Smooth muscle cell (in vitro differentiated cells): ENCODE data around the gene GNE. TPM values are rescaled to one million over a fixed set of nuclear protein-coding genes. Genes with fewer than 3 reads are reported as not detected.
"Not testable (repeated sequence)": the region's sequence is repeated elsewhere in the genome, so short reads cannot be mapped to it uniquely, and the experiment has no call there.

Experiments
- DNase-seq: peaks from one replicate; lab custom pipeline; 2025; ENCODE audit not compliant: unreplicated experiment; lab: John Stamatoyannopoulos, UW
- H2AFZ ChIP-seq: fragments of 200-600 bp; sonication (generic); 2 replicates; pipeline ENCODE4 v1.6.0; 2016; ENCODE audit warnings: antibody characterized with exemption, low read depth, mild to moderate bottlenecking
- H3F3A ChIP-seq: fragments of 200-600 bp; sonication (generic); 2 replicates; pipeline ENCODE4 v1.6.0; 2017; ENCODE audit warnings: antibody characterized with exemption, low read depth
- H3K27ac ChIP-seq: fragments of 200-600 bp; sonication (generic); 2 replicates; pipeline ENCODE4 v1.5.1; 2016; ENCODE audit warnings: low read depth, mild to moderate bottlenecking
- H3K27me3 ChIP-seq: fragments of 200-600 bp; sonication (generic); 2 replicates; pipeline ENCODE4 v1.6.1; 2016; ENCODE audit warnings: low read depth, mild to moderate bottlenecking
- H3K36me3 ChIP-seq: fragments of 200-600 bp; sonication (generic); 2 replicates; pipeline ENCODE4 v1.5.1; 2016; ENCODE audit warnings: low read depth
- H3K4me1 ChIP-seq: fragments of 200-600 bp; sonication (generic); 2 replicates; pipeline ENCODE4 v1.5.1; 2016; ENCODE audit warnings: low read depth
- H3K4me2 ChIP-seq: fragments of 200-600 bp; sonication (generic); 2 replicates; pipeline ENCODE4 v1.6.0; 2016; ENCODE audit warnings: mild to moderate bottlenecking
- H3K4me3 ChIP-seq: fragments of 200-600 bp; sonication (generic); 2 replicates; pipeline ENCODE4 v1.5.1; 2016; ENCODE audit warnings: mild to moderate bottlenecking
- H3K79me2 ChIP-seq: fragments of 200-600 bp; sonication (generic); 2 replicates; pipeline ENCODE4 v1.6.0; 2016; ENCODE audit warnings: low read depth, mild to moderate bottlenecking
- H3K9ac ChIP-seq: fragments of 200-600 bp; sonication (generic); 2 replicates; pipeline ENCODE4 v1.6.0; 2016; ENCODE audit warnings: low read depth
- H3K9me3 ChIP-seq: fragments of 200-600 bp; sonication (generic); replicated peaks from 2 replicates; pipeline ENCODE4 v1.5.1; 2016; ENCODE audit warnings: low read depth
- H4K20me1 ChIP-seq: fragments of 200-600 bp; sonication (generic); 2 replicates; pipeline ENCODE4 v1.6.0; 2016; ENCODE audit warnings: low read depth
- WGBS: methylation state at CpG from one replicate; pipeline ENCODE4 v1.1.7; 2016; ENCODE audit warnings: low lambda C conversion rate; 5-methylcytosine and 5-hydroxymethylcytosine counted together
- polyA plus RNA-seq: library from polyadenylated mRNA; unstranded; fragments of >200 nt; fragmentation: Nextera tagmentation; extraction: Ambion mirVana; gene quantifications from 2 replicates; pipeline ENCODE4 v1.2.1, GENCODE V29; 2016
- total RNA-seq: library from RNA; depleted of rRNA; stranded (reverse); fragments of >200 nt; gene quantifications from 2 replicates; pipeline ENCODE4 v1.2.3, GENCODE V29; 2014
- TF ChIP-seq, protein P1 (sequence below): fragments of 200-600 bp; sonication (generic); IDR thresholded peaks from 2 replicates; pipeline ENCODE4 v1.5.1; 2017; ENCODE audit warnings: borderline replicate concordance, mild to moderate bottlenecking, antibody characterized with exemption; ENCODE audit not compliant: insufficient read depth, poor library complexity, severe bottlenecking

Gene GNE
- total and polyA plus RNA-seq, 2 experiments from 2014 or later: 7.0 to 20.8 TPM

DNA sequence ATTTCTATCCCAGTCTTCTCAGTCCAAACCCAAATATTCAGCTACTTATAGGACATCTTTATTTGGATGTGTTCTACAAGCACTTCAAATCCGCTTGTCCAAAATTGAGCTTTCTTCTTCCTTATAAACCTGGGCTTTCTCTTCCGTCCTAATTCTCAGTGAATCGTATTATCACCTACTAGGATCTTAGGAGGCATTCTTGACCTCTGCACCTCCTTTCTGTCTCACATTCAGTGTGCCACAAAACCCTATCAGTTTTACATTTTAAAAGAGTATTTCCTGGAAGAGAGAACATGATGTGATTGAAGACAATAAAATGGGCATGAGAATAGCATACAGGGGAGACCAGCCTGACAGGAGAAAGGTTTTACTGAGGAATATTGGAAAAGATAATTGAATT is 16.8 kb upstream of the GNE start:
- no peaks in the 10 kb centered on the region for H3K9me3 ChIP-seq
- no peak for DNase-seq
- H3K36me3 ChIP-seq: no peaks in the 10 kb centered on the region
- peaks cover 4% of the 10 kb centered on the region for H3F3A ChIP-seq
- 91% methylated on average over 3 of the region's 3 CpGs for WGBS
- TF ChIP-seq, protein P1, sequence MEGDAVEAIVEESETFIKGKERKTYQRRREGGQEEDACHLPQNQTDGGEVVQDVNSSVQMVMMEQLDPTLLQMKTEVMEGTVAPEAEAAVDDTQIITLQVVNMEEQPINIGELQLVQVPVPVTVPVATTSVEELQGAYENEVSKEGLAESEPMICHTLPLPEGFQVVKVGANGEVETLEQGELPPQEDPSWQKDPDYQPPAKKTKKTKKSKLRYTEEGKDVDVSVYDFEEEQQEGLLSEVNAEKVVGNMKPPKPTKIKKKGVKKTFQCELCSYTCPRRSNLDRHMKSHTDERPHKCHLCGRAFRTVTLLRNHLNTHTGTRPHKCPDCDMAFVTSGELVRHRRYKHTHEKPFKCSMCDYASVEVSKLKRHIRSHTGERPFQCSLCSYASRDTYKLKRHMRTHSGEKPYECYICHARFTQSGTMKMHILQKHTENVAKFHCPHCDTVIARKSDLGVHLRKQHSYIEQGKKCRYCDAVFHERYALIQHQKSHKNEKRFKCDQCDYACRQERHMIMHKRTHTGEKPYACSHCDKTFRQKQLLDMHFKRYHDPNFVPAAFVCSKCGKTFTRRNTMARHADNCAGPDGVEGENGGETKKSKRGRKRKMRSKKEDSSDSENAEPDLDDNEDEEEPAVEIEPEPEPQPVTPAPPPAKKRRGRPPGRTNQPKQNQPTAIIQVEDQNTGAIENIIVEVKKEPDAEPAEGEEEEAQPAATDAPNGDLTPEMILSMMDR: no peak
- H4K20me1 ChIP-seq: no peaks in the 10 kb centered on the region
- H3K4me1 ChIP-seq: peaks cover 10% of the 10 kb centered on the region
- H3K27ac ChIP-seq: no peak overlapping the region
- H3K27me3 ChIP-seq: no peaks in the 10 kb centered on the region
- no peaks in the 10 kb centered on the region for H3K79me2 ChIP-seq
- H2AFZ ChIP-seq: no peak overlapping the region
- H3K9ac ChIP-seq: no peak overlapping the region
- no peak overlapping the region for H3K4me2 ChIP-seq
- no peak overlapping the region for H3K4me3 ChIP-seq

DNA sequence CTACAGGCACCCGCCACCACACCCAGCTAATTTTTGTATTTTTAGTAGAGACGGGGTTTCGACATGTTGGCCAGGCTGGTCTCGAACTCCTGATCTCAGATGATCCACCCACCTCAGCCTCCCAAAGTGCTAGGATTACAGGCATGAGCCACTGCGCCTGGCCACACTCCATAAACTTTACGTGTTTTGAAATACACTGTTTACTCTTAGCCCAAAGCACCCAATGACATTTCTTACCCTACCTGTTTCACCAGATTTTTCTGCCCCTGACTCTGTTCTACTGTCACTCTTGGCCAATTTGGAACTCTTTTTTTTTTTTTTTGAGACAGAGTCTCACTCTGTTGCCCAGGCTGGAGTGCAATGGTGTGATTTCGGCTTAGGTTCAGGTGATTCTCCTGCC is 15.1 kb upstream of the GNE start:
- H3K9me3 ChIP-seq, H3K27me3 ChIP-seq, H3F3A ChIP-seq, H3K27ac ChIP-seq, DNase-seq, H3K9ac ChIP-seq, H3K36me3 ChIP-seq, H3K4me3 ChIP-seq, H3K4me2 ChIP-seq, H4K20me1 ChIP-seq, H3K79me2 ChIP-seq, H2AFZ ChIP-seq: not testable (repeated sequence)
- peaks cover 10% of the 10 kb centered on the region for H3K4me1 ChIP-seq
- 72% methylated on average over 7 of the region's 7 CpGs for WGBS

DNA sequence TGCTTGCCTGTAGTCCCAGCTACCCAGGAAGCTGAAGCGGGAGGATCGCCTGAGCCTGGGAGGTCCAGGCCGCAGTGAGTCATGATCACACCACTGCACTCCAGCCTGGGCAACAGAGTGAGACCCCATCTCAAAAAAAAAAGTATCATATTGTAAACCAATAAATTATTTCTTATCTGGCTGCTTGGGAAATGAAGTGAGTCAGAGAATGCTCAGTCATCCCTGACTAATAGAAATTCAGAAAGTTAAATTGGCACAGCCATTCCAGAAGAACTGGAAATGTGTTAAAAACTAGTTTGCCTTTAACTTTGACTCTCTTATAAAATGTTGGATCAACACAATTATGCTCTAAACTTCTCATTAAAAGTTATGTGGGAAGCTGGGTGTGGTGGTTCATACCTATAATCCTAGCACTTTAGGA is 9.8 kb upstream of the GNE start:
- DNase-seq: no peak
- H3F3A ChIP-seq: no peaks in the 10 kb centered on the region
- no peaks in the 10 kb centered on the region for H3K9me3 ChIP-seq
- H4K20me1 ChIP-seq: no peaks in the 10 kb centered on the region
- no peak overlapping the region for H3K27ac ChIP-seq
- no peak overlapping the region for H3K4me2 ChIP-seq
- TF ChIP-seq, protein P1: no peak
- no peaks in the 10 kb centered on the region for H3K27me3 ChIP-seq
- H3K4me3 ChIP-seq: no peak overlapping the region
- H3K9ac ChIP-seq: no peak overlapping the region
- no peaks in the 10 kb centered on the region for H3K36me3 ChIP-seq
- H3K4me1 ChIP-seq: no peaks in the 10 kb centered on the region
- H3K79me2 ChIP-seq: no peaks in the 10 kb centered on the region
- no peak overlapping the region for H2AFZ ChIP-seq
- WGBS: 74% methylated on average over 3 of the region's 3 CpGs

DNA sequence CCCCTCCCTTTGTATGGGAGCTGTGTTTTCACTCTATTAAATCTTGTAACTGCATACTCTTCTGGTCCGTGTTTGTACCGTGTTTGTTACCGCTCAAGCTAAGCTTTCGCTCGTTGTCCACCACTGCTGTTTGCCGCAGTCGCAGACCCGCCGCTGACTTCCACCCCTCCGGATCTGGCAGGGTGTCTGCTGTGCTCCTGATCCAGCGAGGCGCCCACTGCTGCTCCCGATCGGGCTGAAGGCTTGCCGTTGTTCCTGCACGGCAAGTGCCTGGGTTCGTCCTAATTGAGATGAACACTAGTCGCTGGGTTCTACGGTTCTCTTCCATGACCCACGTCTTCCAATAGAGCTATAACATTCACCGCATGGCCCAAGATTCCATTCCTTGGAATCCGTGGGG is 6.6 kb upstream of the GNE start:
- H3K4me2 ChIP-seq: no peak overlapping the region
- H3K9me3 ChIP-seq: no peaks in the 10 kb centered on the region
- H3K27ac ChIP-seq: no peak overlapping the region
- H3K36me3 ChIP-seq: no peaks in the 10 kb centered on the region
- H3K79me2 ChIP-seq: no peaks in the 10 kb centered on the region
- H3K4me3 ChIP-seq: no peak overlapping the region
- no peaks in the 10 kb centered on the region for H3K4me1 ChIP-seq
- no peak overlapping the region for H2AFZ ChIP-seq
- no peaks in the 10 kb centered on the region for H3K27me3 ChIP-seq
- H3F3A ChIP-seq: no peaks in the 10 kb centered on the region
- TF ChIP-seq, protein P1: no peak
- DNase-seq: no peak
- H3K9ac ChIP-seq: no peak overlapping the region
- H4K20me1 ChIP-seq: no peaks in the 10 kb centered on the region
- 98% methylated on average over 22 of the region's 22 CpGs for WGBS
